ENCODE data around the gene RGS16.

DNA sequence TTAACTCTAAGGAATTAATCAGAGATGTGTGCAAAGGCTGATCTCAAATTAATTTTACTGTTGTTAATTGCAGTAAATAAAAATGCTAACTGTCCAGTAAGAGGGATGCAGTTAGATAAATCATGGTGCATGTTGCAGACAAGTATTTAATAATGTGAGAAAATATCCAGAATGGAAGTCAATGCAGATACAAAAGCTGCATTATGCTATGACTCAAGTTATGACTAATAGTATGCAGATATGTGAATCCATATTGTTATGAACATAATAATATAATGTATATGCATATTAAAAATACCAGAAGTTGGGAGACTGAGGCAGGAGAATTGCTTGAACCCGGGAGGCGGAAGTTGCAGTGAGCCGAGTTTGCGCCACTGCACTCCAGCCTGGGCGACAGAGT lies 36.6 kb downstream of the RGS16 start:
- TF ChIP-seq POLR2A (IDR thresholded peaks at IDR 0.05) (no peak), POLR2AphosphoS5 (IDR thresholded peaks at IDR 0.05) (no peak), EP300 (IDR thresholded peaks at IDR 0.05) (no peak)
- TF ChIP-seq, protein P1, sequence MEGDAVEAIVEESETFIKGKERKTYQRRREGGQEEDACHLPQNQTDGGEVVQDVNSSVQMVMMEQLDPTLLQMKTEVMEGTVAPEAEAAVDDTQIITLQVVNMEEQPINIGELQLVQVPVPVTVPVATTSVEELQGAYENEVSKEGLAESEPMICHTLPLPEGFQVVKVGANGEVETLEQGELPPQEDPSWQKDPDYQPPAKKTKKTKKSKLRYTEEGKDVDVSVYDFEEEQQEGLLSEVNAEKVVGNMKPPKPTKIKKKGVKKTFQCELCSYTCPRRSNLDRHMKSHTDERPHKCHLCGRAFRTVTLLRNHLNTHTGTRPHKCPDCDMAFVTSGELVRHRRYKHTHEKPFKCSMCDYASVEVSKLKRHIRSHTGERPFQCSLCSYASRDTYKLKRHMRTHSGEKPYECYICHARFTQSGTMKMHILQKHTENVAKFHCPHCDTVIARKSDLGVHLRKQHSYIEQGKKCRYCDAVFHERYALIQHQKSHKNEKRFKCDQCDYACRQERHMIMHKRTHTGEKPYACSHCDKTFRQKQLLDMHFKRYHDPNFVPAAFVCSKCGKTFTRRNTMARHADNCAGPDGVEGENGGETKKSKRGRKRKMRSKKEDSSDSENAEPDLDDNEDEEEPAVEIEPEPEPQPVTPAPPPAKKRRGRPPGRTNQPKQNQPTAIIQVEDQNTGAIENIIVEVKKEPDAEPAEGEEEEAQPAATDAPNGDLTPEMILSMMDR (IDR thresholded peaks at IDR 0.05) = no peak

All from stomach (tissue), 4 donors.